Common myeloid progenitor, CD34-positive (primary cell): ENCODE measurements around the gene PRKAG1.

Source experiments
- CTCF ChIA-PET: fragments of 350-600 bp; sonication (Branson Sonifier 250); formaldehyde crosslinking; loops from one replicate; lab custom pipeline; 2021; ENCODE audit warnings: antibody characterized with exemption; lab: Charles Lee
- POLR2A ChIA-PET: fragments of 350-600 bp; sonication (Branson Sonifier 250); formaldehyde crosslinking; loops from one replicate; lab custom pipeline; 2021; ENCODE audit warnings: antibody characterized with exemption; lab: Charles Lee
- DNase-seq, 3 donors: peaks; one replicate each; pipeline versions ENCODE4 v3.0.0 to v3.0.0-alpha.2; 2013
- H3K27ac ChIP-seq, 2 experiments: 1 replicate in 1 of 2; 2 replicates in 1 of 2; pipeline ENCODE4 v1.7.0; 2013; ENCODE audit warnings: inconsistent platforms in 2 of 2, low read length in 2 of 2, mild to moderate bottlenecking in 2 of 2, low read depth in 1 of 2, moderate library complexity in 1 of 2; ENCODE audit not compliant: severe bottlenecking in 2 of 2, insufficient read depth in 1 of 2, poor library complexity in 1 of 2
- H3K27me3 ChIP-seq, 5 experiments: replicated peaks in 2 of 5; 1 replicate in 3 of 5; 2 replicates in 2 of 5; pipeline versions ENCODE4 v1.6.1 to v1.7.0; 2013; ENCODE audit warnings: low read length in 4 of 5, mild to moderate bottlenecking in 2 of 5, moderate library complexity in 2 of 5, inconsistent platforms in 1 of 5; ENCODE audit not compliant: insufficient read depth in 5 of 5, control insufficient read depth in 4 of 5
- H3K36me3 ChIP-seq, 4 experiments: 1 replicate in 2 of 4; 2 replicates in 2 of 4; pipeline versions ENCODE4 v1.6.1 to v1.7.0; 2013; ENCODE audit warnings: low read length in 3 of 4, control low read depth in 1 of 4, mild to moderate bottlenecking in 1 of 4; ENCODE audit not compliant: control insufficient read depth in 4 of 4, insufficient read depth in 4 of 4
- H3K4me1 ChIP-seq, 4 experiments: 1 replicate in 3 of 4; 2 replicates in 1 of 4; pipeline versions ENCODE4 v1.6.1 to v1.7.1; 2013; ENCODE audit warnings: low read length in 3 of 4, mild to moderate bottlenecking in 3 of 4, control low read depth in 1 of 4, inconsistent platforms in 1 of 4, moderate library complexity in 1 of 4; ENCODE audit not compliant: control insufficient read depth in 4 of 4, insufficient read depth in 4 of 4; ENCODE audit errors: control extremely low read depth in 1 of 4
- H3K4me3 ChIP-seq, 7 experiments: 1 replicate in 4 of 7; 2 replicates in 3 of 7; pipeline versions ENCODE4 v1.5.1 to v1.7.0; 2013; ENCODE audit warnings: mild to moderate bottlenecking in 7 of 7, low read length in 6 of 7, moderate library complexity in 6 of 7, inconsistent platforms in 2 of 7, low read depth in 2 of 7, control low read depth in 1 of 7; ENCODE audit not compliant: insufficient read depth in 4 of 7, control insufficient read depth in 1 of 7; ENCODE audit errors: extremely low read depth in 1 of 7
- H3K9me3 ChIP-seq, 5 experiments: 1 replicate in 4 of 5; 2 replicates in 1 of 5; pipeline versions ENCODE4 v1.6.1 to v1.7.1; 2013; ENCODE audit warnings: low read length in 4 of 5, mild to moderate bottlenecking in 2 of 5, inconsistent platforms in 1 of 5, low read depth in 1 of 5, moderate library complexity in 1 of 5; ENCODE audit not compliant: control insufficient read depth in 4 of 5, insufficient read depth in 2 of 5; ENCODE audit errors: control extremely low read depth in 1 of 5
- WGBS: methylation state at CpG from one replicate; pipeline ENCODE4 v1.1.5; 2013; ENCODE audit not compliant: insufficient coverage; 5-methylcytosine and 5-hydroxymethylcytosine counted together

Gene PRKAG1

GRCh38 chr12:48954841-48955501 lies 63.6 kb downstream of the PRKAG1 start:
- WGBS = 0% methylated on average over 1 of the region's 3 CpGs

GRCh38 chr12:48954061-48954460 lies 64.5 kb downstream of the PRKAG1 start:
- H3K27me3 ChIP-seq = no peaks in the 10 kb centered on the region
- peaks cover 26 to 55% (median 43%) of the 10 kb centered on the region in 4 experiments for H3K4me1 ChIP-seq
- H3K4me3 ChIP-seq = peak overlapping the region in 2 of 7 experiments; percentile 35 to 96
- no peak overlapping the region for H3K27ac ChIP-seq
- no peak for DNase-seq
- 100% methylated on average over 1 of the region's 3 CpGs for WGBS
- ChIA-PET CTCF (interaction anchor here (1.0 to 75.7 kb wide), 3 partner anchors 15 to 50 kb away, joined by 3 to 1637 read pairs (median 1637); partner anchors contain the start of genes ARF3, DDN, FKBP11 and WNT1), POLR2A (no interaction called here)
- H3K36me3 ChIP-seq = peaks cover 0 to 29% (median 20%) of the 10 kb centered on the region in 4 experiments
- no peaks in the 10 kb centered on the region for H3K9me3 ChIP-seq

More at GRCh38 chr12:48954841-48955501, 63.6 kb downstream of the PRKAG1 start:
- Histone ChIP-seq H3K27ac (no peak overlapping the region), H3K27me3 (no peaks in the 10 kb centered on the region), H3K4me1 (peaks cover 26 to 55% (median 43%) of the 10 kb centered on the region in 4 experiments), H3K4me3 (peak overlapping the region in 4 of 7 experiments; percentile 85 to 96 (median 92)), H3K36me3 (peaks cover 0 to 23% (median 16%) of the 10 kb centered on the region in 4 experiments), H3K9me3 (no peaks in the 10 kb centered on the region)
- peak; percentile 57 to 87 (median 85) for DNase-seq
- ChIA-PET POLR2A (no interaction called here), CTCF (interaction anchor here (47.1 to 75.7 kb wide), 2 partner anchors 14 to 15 kb away, joined by 1637 read pairs; partner anchors contain the start of genes ARF3, DDN, FKBP11 and WNT1)

GRCh38 chr12:48952691-48953090 lies 65.9 kb downstream of the PRKAG1 start:
- no peak overlapping the region for H3K27ac ChIP-seq
- WGBS = 100% methylated on average over 3 of the region's 4 CpGs
- H3K36me3 ChIP-seq = peaks cover 3 to 38% (median 21%) of the 10 kb centered on the region in 4 experiments
- ChIA-PET POLR2A (interaction anchor here (0.6 to 1.1 kb wide), 2 partner anchors 20 to 271 kb away, joined by 3 read pairs; no protein-coding TSS in a partner anchor), CTCF (interaction anchor here (0.9 to 75.7 kb wide), 5 partner anchors 13 to 100 kb away, joined by 3 to 1637 read pairs (median 7); partner anchors contain the start of genes ARF3, DDN, FKBP11 and WNT1)
- H3K9me3 ChIP-seq = no peaks in the 10 kb centered on the region
- H3K4me3 ChIP-seq = no peak overlapping the region
- DNase-seq = no peak
- no peaks in the 10 kb centered on the region for H3K27me3 ChIP-seq
- H3K4me1 ChIP-seq = peaks cover 18 to 48% (median 37%) of the 10 kb centered on the region in 4 experiments
